ENCODE results near the gene ADAMTS1. TPM values are rescaled to one million over a fixed set of nuclear protein-coding genes. Genes with fewer than 3 reads are reported as not detected.
"Not testable (repeated sequence)": the region's sequence is repeated elsewhere in the genome, so short reads cannot be mapped to it uniquely, and the experiment has no call there.

ADAMTS1 gene
- total RNA-seq = 2.2 TPM

DNA sequence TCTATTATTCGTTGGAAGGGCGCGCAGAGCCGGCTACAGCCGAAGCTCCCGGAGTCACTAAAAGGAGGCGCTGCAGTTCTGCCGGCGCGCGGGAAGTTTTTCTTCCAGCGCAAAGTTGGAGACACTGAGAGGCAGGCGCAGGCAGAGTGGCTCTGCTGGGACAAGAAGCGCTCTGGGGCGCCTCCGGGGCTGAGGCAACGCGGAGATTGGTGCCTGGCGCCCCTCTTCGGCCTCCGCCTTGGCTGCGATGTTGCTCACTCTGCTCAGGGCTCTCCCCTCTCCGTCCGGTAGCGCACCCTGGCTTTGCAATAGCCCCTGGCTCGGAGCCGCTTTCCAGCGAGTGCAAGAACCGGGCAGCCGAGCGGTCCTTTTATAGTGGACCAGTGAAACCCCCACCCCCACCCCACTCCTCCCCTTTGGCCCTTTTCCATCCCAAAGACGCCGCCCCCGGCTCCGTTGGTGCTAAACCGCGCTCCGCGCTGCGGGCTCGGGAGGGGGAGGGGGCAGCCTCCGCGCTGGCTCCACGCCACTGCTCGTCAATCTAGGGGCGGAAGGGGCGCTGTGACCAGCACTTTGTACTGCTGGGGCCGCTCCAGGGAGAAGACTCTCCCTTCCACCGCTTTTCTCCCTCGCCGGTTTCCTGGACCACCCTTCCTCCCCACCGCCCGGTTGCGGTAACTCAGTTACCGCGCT lies at the start of gene ADAMTS1:
TSS of gene ADAMTS1 (minus strand) at position 344 of the 693 bp plus-strand sequence. CDS start 455 bp downstream, outside the sequence.
- peak within 1 kb of the TSS; percentile 30 for H3K4me3 ChIP-seq (ENCODE audit: low read length)
- H3K27me3 ChIP-seq (ENCODE audit: insufficient read depth, low read length) = peaks cover 68% of the 10 kb centered on the region
- peaks cover 37% of the 10 kb centered on the region for H3K4me1 ChIP-seq (ENCODE audit: insufficient read depth, low read length)
- no peaks in the 10 kb centered on the region for H3K9me3 ChIP-seq (ENCODE audit: low read depth, low read length)

DNA sequence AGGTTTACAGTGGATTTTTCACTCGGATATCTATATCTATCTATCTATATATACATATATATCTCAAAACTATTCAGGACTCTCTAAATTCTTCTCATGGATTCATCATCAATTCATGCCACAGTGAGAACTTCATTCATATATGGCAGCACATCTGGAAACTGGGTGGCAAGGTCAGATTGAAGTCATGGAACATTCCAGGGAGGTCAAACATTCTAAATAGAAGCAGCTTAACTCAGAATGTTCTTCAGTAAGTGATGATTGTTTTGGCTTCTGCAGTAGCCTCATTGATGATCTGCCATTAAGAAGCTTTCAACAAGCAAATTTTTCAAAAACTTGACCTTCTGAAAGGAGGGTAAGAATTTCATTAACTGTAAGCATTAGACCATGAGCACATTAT lies 46.9 kb upstream of the ADAMTS1 start:
- H3K4me1 ChIP-seq (ENCODE audit: insufficient read depth, low read length) = no peaks in the 10 kb centered on the region

DNA sequence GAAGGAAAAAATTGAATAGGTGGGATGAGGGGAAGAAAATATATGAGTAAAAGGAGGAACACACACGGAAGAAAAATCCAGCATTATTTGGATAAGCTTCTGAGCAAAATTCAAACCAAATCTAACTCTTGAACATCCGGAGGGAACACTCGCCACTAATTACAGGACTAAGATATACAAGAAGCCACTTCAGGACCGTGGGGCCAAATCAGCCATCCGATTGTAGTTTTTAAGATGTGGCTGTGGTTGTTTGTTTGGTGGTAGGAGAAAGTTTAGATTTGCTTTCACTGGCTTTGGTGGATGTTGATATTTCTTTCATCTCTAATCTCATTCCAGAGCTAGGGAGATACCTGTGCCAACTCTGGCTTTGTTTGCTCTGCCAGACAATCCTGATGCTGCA lies 43.7 kb upstream of the ADAMTS1 start:
- Histone ChIP-seq H3K4me1 (ENCODE audit: insufficient read depth, low read length) (no peaks in the 10 kb centered on the region), H3K9me3 (ENCODE audit: low read depth, low read length) (no peaks in the 10 kb centered on the region), H3K27me3 (ENCODE audit: insufficient read depth, low read length) (no peaks in the 10 kb centered on the region), H3K4me3 (ENCODE audit: low read length) (no peak overlapping the region)

More for the DNA sequence above, 46.9 kb upstream of the ADAMTS1 start:
- H3K27me3 ChIP-seq (ENCODE audit: insufficient read depth, low read length) = no peaks in the 10 kb centered on the region
- H3K4me3 ChIP-seq (ENCODE audit: low read length) = no peak overlapping the region
- H3K9me3 ChIP-seq (ENCODE audit: low read depth, low read length) = no peaks in the 10 kb centered on the region

DNA sequence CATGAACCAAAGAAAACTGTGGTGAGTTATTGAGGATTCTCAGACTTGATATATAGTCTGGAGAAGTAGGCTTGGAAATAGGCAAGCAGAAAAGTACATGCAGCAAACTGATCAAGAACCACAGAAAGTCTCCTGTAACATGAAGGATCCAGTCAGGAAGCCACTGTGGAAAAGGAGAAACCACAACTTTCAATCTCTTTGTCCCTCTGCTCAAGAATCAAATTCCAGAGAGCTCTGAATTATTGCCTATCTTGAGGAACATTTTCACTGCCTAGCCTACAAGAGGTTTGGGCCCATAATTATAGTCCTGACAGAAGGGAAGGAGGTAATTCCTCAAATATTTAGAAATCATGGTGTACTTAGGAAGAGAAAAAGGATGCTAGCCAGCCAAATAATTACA lies 43.0 kb upstream of the ADAMTS1 start:
- Histone ChIP-seq H3K27me3 (ENCODE audit: insufficient read depth, low read length) (no peaks in the 10 kb centered on the region), H3K4me1 (ENCODE audit: insufficient read depth, low read length) (no peaks in the 10 kb centered on the region), H3K4me3 (ENCODE audit: low read length) (no peak overlapping the region), H3K9me3 (ENCODE audit: low read depth, low read length) (no peaks in the 10 kb centered on the region)

DNA sequence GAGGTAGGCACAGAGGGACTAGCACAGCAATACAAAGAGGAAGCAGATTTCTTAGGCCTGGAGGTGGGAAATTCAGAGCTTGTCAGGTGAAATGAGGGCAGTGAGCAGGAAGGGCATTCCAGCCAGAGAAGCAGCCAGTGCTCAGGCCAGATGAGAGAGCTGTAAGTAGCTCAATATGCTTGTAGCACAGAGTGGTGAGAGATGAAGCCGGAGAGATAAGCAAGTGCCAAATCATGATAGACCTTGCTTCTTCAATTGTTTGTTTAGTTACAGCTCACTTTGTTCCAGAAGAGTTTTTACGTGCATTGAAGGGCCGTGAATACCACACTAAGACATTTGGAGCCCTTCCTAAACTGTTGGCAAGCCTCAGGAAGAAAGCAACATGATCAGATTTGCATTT lies 42.0 kb upstream of the ADAMTS1 start:
- H3K4me3 ChIP-seq (ENCODE audit: low read length) = no peak overlapping the region
- H3K27me3 ChIP-seq (ENCODE audit: insufficient read depth, low read length) = no peaks in the 10 kb centered on the region
- no peaks in the 10 kb centered on the region for H3K9me3 ChIP-seq (ENCODE audit: low read depth, low read length)
- no peaks in the 10 kb centered on the region for H3K4me1 ChIP-seq (ENCODE audit: insufficient read depth, low read length)

DNA sequence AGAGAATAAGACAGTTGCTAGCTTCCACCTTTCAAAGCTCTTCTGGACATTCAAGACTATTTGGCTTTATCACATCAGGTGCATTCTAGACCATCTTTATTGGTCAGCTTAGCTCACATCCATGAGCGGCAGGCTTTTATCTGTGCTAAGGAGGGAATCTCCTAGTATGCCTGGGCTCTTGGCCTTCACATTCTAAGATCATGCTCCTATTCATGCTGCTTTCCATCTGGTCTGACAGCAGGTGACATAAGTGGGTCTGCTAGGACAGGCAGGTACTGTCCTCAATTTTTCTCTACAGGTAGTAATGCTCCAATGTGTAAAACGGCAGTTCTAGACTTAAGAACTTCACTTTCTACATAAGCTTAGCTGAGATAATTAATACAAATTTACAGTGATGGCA lies 39.2 kb upstream of the ADAMTS1 start:
- Histone ChIP-seq H3K27me3 (ENCODE audit: insufficient read depth, low read length) (no peaks in the 10 kb centered on the region), H3K9me3 (ENCODE audit: low read depth, low read length) (no peaks in the 10 kb centered on the region), H3K4me3 (ENCODE audit: low read length) (no peak overlapping the region), H3K4me1 (ENCODE audit: insufficient read depth, low read length) (no peaks in the 10 kb centered on the region)

DNA sequence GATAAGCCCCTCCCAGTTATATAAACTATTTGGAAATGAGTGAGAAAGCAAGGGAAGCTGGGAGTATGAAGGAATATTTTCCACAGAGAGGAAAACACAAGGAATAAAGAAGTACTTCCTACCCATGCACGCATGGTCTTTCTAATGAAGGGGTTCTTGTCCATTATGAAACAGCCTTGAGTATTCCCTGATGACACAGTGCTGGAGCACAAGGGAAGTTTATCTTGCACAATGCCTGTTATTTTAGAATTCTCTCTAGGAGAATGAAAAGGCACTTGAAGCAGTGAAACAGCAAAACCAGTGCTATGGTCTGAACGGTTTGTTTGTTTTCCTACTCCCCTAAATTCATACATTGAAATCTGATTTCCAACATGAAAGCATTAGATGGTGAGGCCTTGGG lies 38.6 kb upstream of the ADAMTS1 start:
- no peak overlapping the region for H3K4me3 ChIP-seq (ENCODE audit: low read length)
- no peaks in the 10 kb centered on the region for H3K27me3 ChIP-seq (ENCODE audit: insufficient read depth, low read length)
- no peaks in the 10 kb centered on the region for H3K9me3 ChIP-seq (ENCODE audit: low read depth, low read length)
- no peaks in the 10 kb centered on the region for H3K4me1 ChIP-seq (ENCODE audit: insufficient read depth, low read length)

DNA sequence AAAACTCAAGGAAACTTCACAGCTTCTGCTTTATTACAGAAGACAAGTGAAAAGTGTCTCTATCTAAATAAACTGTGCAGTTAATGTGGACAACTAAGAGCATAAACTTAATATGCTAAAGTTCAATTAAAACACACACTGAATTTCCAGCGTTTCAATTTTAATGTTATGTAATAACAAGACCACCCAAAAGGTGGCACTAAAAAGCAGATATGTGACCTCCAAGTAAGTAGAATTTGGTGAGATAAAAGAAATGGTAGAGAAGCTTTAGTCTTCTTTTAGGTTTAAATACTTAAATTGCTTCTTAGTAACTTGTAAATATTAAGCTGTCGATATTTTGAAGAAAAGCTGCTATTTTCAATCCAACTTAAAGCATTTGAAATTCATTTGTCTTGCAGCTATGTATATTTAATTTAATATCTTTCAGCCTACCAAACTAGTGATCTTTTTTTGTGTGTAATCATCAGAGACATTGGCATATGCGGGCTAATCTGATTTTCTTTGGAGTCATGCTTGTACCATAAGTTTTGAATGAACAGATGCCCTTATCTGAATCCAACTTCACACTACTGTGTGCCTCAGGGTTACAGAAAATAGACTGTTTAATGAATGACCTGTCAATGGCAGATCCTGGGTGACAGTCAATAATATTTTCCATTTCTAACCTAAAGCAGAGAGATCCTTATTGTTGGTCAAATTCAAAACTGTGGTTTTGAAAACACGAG lies 36.5 kb upstream of the ADAMTS1 start:
- H3K4me3 ChIP-seq (ENCODE audit: low read length) = no peak overlapping the region
- H3K27me3 ChIP-seq (ENCODE audit: insufficient read depth, low read length) = no peaks in the 10 kb centered on the region
- no peaks in the 10 kb centered on the region for H3K9me3 ChIP-seq (ENCODE audit: low read depth, low read length)
- no peaks in the 10 kb centered on the region for H3K4me1 ChIP-seq (ENCODE audit: insufficient read depth, low read length)

DNA sequence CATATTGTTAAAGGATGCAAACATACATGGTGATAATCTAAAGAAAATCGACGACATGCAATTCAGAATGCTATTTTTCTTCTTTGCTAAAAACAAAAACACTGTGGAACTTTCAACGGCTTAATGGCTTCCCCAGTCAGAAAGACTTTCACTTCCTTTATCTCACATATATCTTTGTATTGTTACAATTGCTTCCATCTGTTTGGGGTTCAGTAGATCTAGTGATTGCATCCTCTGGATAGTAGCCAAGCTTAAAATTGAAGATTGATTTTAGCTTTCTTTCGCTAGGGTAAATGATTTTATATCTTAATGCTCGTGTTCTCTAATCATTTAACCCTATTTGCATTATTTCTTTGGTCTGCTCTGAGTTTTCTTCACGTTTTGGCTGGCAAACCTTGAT lies 31.8 kb upstream of the ADAMTS1 start:
- no peaks in the 10 kb centered on the region for H3K27me3 ChIP-seq (ENCODE audit: insufficient read depth, low read length)
- no peak overlapping the region for H3K4me3 ChIP-seq (ENCODE audit: low read length)
- H3K9me3 ChIP-seq (ENCODE audit: low read depth, low read length) = no peaks in the 10 kb centered on the region
- H3K4me1 ChIP-seq (ENCODE audit: insufficient read depth, low read length) = no peaks in the 10 kb centered on the region

DNA sequence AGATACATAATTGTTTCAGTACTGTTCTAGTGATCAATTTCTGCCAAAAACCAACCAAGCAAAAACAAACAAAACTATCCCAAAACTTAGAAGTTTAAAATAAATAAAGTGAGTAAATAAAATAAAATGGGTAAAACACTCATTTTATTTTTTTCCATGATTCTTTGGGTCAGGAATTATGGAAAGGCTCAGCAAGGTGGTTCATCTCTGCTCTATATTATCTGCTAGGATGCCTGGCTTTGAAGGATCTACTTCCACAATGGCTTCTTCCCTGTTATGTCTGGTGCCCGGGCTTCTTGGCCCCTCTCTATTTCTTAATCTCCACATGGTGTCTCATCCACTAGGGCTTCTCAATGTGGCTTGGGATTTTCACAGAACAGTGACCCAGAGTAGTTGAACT lies 29.1 kb upstream of the ADAMTS1 start:
- Histone ChIP-seq H3K27me3 (ENCODE audit: insufficient read depth, low read length) (no peaks in the 10 kb centered on the region), H3K4me3 (ENCODE audit: low read length) (no peak overlapping the region), H3K4me1 (ENCODE audit: insufficient read depth, low read length) (no peaks in the 10 kb centered on the region), H3K9me3 (ENCODE audit: low read depth, low read length) (no peaks in the 10 kb centered on the region)

DNA sequence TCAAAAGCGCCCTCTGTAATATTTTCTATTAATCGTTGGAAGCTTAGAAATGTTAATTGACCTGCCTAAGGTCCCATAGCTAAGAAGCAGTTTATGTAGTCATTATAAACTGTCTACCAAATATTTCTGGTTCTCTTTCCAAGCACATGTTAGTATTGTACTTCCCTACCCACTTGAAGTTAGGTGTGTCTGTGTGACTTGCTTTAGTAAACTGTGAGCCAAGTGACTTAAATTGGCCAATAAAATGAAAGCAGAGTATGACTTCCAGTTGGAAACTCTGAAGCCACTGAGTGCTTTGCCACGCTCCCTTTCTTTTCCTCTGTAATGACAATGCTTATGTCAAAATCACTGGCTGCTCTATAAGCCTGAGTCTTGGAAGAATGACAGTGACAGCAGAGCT lies 20.6 kb upstream of the ADAMTS1 start:
- H3K9me3 ChIP-seq (ENCODE audit: low read depth, low read length) = no peaks in the 10 kb centered on the region

DNA sequence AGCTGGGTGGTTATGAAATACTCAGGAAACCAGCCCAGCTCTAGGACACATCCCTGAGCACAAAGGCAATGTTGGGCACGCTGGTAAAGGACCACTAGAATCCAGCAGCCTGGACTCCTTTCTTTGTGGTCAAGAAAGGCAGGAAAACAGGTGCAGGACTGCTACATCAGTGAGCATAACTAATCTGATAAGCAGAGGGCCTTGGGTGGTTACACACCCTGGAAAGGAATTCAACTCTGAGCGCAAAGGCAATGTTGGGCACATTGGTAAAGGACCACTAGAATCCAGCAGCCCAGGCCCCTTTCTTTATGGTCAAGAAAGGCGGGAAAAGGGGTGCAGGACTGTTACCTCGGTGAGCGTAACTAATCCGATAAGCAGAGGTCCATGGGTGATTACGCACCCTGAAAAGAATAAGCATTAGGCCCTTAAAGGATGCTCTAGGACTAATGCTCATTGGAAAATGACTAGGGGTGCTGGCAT lies 11.7 kb upstream of the ADAMTS1 start:
- H3K27me3 ChIP-seq (ENCODE audit: insufficient read depth, low read length); H3K4me1 ChIP-seq (ENCODE audit: insufficient read depth, low read length); H3K4me3 ChIP-seq (ENCODE audit: low read length); H3K9me3 ChIP-seq (ENCODE audit: low read depth, low read length): not testable (repeated sequence)

More for the DNA sequence above, 20.6 kb upstream of the ADAMTS1 start:
- H3K27me3 ChIP-seq (ENCODE audit: insufficient read depth, low read length) = no peaks in the 10 kb centered on the region
- no peaks in the 10 kb centered on the region for H3K4me1 ChIP-seq (ENCODE audit: insufficient read depth, low read length)
- no peak overlapping the region for H3K4me3 ChIP-seq (ENCODE audit: low read length)

DNA sequence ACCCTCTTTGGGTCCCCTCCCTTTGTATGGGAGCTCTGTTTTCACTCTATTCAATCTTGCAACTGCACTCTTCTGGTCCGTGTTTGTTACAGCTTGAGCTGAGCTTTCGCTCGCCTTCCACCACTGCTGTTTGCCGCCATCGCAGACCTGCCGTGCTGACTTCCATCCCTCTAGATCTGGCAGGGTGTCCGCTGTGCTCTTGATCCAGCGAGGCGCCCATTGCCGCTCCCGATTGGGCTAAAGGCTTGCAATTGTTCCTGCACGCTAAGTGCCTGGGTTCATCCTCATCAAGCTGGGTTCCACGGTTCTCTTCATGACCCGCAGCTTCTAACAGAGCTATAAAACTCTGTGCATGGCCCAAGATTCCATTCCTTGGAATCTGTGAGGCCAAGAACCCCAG lies 9.5 kb upstream of the ADAMTS1 start:
- not testable (repeated sequence) for H3K4me3 ChIP-seq (ENCODE audit: low read length); H3K4me1 ChIP-seq (ENCODE audit: insufficient read depth, low read length); H3K9me3 ChIP-seq (ENCODE audit: low read depth, low read length); H3K27me3 ChIP-seq (ENCODE audit: insufficient read depth, low read length)

DNA sequence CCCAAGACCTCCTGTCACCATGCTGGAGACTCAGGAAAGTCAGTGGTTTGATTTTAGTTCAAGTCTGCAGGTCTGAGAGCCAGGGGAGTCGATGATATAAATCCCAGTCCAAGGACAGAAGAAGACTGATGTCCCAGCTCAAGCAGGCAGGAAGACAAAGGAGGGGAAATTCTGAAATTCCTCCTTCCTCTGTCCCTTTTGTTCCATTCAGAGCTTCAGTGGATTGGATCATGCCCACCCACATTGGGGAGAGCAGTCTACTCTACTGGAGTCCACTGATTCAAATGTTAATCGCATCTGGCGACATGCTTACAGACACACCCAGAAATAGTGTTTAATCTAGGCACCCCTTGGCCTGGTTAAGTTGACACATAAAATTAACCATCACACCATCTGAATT lies 7.2 kb upstream of the ADAMTS1 start:
- H3K4me3 ChIP-seq (ENCODE audit: low read length) = no peak overlapping the region
- peaks cover 17% of the 10 kb centered on the region for H3K27me3 ChIP-seq (ENCODE audit: insufficient read depth, low read length)
- no peaks in the 10 kb centered on the region for H3K9me3 ChIP-seq (ENCODE audit: low read depth, low read length)
- no peaks in the 10 kb centered on the region for H3K4me1 ChIP-seq (ENCODE audit: insufficient read depth, low read length)

DNA sequence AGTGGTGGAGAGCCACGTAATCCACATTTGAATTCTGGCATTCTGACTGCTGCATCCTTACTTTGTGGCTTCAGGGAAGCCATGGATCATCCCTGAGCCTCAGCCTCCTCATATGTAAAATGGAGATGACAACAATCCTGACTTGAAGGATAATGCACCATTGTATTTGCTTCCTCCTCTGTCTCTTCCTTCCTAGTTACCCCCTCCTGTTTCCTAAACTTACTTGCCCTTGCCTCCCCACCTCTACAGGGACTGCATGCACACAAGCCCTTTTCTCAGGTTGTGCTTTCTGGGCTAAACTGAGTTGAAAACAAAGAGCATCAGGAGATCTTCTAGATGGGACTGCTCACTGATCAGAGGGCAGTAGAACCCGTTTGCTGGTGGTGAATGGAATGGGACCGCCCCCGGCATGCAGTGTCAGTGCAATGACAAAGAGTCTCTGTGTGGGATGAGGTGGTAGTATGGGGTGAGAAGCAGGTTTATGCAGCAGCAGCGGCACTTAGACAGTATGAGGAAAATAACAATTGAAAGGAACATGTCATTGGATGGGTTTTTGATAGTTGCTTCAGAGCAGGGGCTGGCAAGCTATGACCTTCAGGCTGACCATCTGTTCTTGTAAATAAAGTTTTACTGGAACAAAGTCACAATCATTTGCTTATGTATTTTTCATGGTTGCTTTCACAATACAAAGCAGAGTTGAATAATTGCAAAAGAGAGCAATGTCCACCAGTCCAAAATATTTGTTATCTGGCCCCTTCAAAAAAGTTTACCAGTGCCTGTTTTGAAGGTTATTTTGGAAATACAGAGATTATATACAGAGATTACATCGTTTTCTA lies 6.1 kb upstream of the ADAMTS1 start:
- H3K4me1 ChIP-seq (ENCODE audit: insufficient read depth, low read length) = peaks cover 3% of the 10 kb centered on the region

More for the DNA sequence above, 6.1 kb upstream of the ADAMTS1 start:
- Histone ChIP-seq H3K9me3 (ENCODE audit: low read depth, low read length) (no peaks in the 10 kb centered on the region), H3K27me3 (ENCODE audit: insufficient read depth, low read length) (peaks cover 28% of the 10 kb centered on the region), H3K4me3 (ENCODE audit: low read length) (no peak overlapping the region)

All from mononuclear cell (primary cell).